ENCODE data around the gene JMJD4. TPM values are rescaled to one million over a fixed set of nuclear protein-coding genes. Genes with fewer than 3 reads are reported as not detected.

Gene JMJD4
- total RNA-seq, 1 donor from 2014 or later = 17.8 TPM

- Mint-ChIP-seq H3K27ac (ENCODE audit: unreplicated experiment) (no peak overlapping the region), H3K27me3 (ENCODE audit: low read depth) (no peaks in the 10 kb centered on the region), H3K36me3 (ENCODE audit: low read depth) (peaks cover 7% of the 10 kb centered on the region), H3K4me3 (ENCODE audit: unreplicated experiment) (no peak overlapping the region), H3K9me3 (ENCODE audit: low read depth) (no peaks in the 10 kb centered on the region), H3K4me1 (ENCODE audit: low read depth) (no peaks in the 10 kb centered on the region)
- no peak for TF ChIP-seq CTCF (IDR thresholded peaks at IDR 0.05)
- peak; percentile 85 for DNase-seq (ENCODE audit: low spot score)
These were observed 12.9 kb upstream of the JMJD4 start for GRCh38 chr1:227747948-227748495.

GRCh38 chr1:227747382-227747781 is 12.3 kb upstream of the JMJD4 start:
- no peak overlapping the region for H3K4me3 Mint-ChIP-seq (ENCODE audit: unreplicated experiment)
- no peak for TF ChIP-seq CTCF (IDR thresholded peaks at IDR 0.05)
- no peak for DNase-seq (ENCODE audit: low spot score)
- H3K4me1 Mint-ChIP-seq (ENCODE audit: low read depth) = no peaks in the 10 kb centered on the region
- H3K9me3 Mint-ChIP-seq (ENCODE audit: low read depth) = no peaks in the 10 kb centered on the region
- H3K27ac Mint-ChIP-seq (ENCODE audit: unreplicated experiment) = no peak overlapping the region
- no peaks in the 10 kb centered on the region for H3K27me3 Mint-ChIP-seq (ENCODE audit: low read depth)
- H3K36me3 Mint-ChIP-seq (ENCODE audit: low read depth) = peaks cover 7% of the 10 kb centered on the region

GRCh38 chr1:227746676-227747075 is 11.6 kb upstream of the JMJD4 start:
- no peaks in the 10 kb centered on the region for H3K27me3 Mint-ChIP-seq (ENCODE audit: low read depth)
- H3K36me3 Mint-ChIP-seq (ENCODE audit: low read depth) = peaks cover 6% of the 10 kb centered on the region
- DNase-seq (ENCODE audit: low spot score) = no peak
- H3K27ac Mint-ChIP-seq (ENCODE audit: unreplicated experiment) = no peak overlapping the region
- H3K9me3 Mint-ChIP-seq (ENCODE audit: low read depth) = no peaks in the 10 kb centered on the region
- H3K4me3 Mint-ChIP-seq (ENCODE audit: unreplicated experiment) = no peak overlapping the region
- no peaks in the 10 kb centered on the region for H3K4me1 Mint-ChIP-seq (ENCODE audit: low read depth)
- TF ChIP-seq CTCF (IDR thresholded peaks at IDR 0.05) = no peak

GRCh38 chr1:227745568-227746265 is 10.6 kb upstream of the JMJD4 start:
- H3K4me1 Mint-ChIP-seq (ENCODE audit: low read depth) = no peaks in the 10 kb centered on the region
- peaks cover 4% of the 10 kb centered on the region for H3K36me3 Mint-ChIP-seq (ENCODE audit: low read depth)
- no peaks in the 10 kb centered on the region for H3K9me3 Mint-ChIP-seq (ENCODE audit: low read depth)
- TF ChIP-seq CTCF (IDR thresholded peaks at IDR 0.05) = no peak
- no peaks in the 10 kb centered on the region for H3K27me3 Mint-ChIP-seq (ENCODE audit: low read depth)
- no peak overlapping the region for H3K4me3 Mint-ChIP-seq (ENCODE audit: unreplicated experiment)
- DNase-seq (ENCODE audit: low spot score) = no peak
- H3K27ac Mint-ChIP-seq (ENCODE audit: unreplicated experiment) = no peak overlapping the region

GRCh38 chr1:227744668-227745067 is 9.6 kb upstream of the JMJD4 start:
- peaks cover 4% of the 10 kb centered on the region for H3K36me3 Mint-ChIP-seq (ENCODE audit: low read depth)
- H3K27me3 Mint-ChIP-seq (ENCODE audit: low read depth) = no peaks in the 10 kb centered on the region
- TF ChIP-seq CTCF (IDR thresholded peaks at IDR 0.05) = no peak
- no peak overlapping the region for H3K27ac Mint-ChIP-seq (ENCODE audit: unreplicated experiment)
- H3K4me3 Mint-ChIP-seq (ENCODE audit: unreplicated experiment) = no peak overlapping the region
- DNase-seq (ENCODE audit: low spot score) = no peak
- no peaks in the 10 kb centered on the region for H3K4me1 Mint-ChIP-seq (ENCODE audit: low read depth)
- H3K9me3 Mint-ChIP-seq (ENCODE audit: low read depth) = no peaks in the 10 kb centered on the region
